Stimulated activated CD4-positive, alpha-beta T cell treated with anti-CD3 and anti-CD28 coated beads, Interleukin-1b, Interleukin-23, amount 100 ng/mL, for 48 hours (primary cell): ENCODE data around the gene ROS1.

ENCODE experiments used
- DNase-seq: peaks from one replicate; pipeline ENCODE4 v3.0.0-alpha.2; 2020

ROS1 gene

GRCh38 chr6:117440706-117441525, 15.2 kb upstream of the ROS1 start:
- no peak for DNase-seq

DNA sequence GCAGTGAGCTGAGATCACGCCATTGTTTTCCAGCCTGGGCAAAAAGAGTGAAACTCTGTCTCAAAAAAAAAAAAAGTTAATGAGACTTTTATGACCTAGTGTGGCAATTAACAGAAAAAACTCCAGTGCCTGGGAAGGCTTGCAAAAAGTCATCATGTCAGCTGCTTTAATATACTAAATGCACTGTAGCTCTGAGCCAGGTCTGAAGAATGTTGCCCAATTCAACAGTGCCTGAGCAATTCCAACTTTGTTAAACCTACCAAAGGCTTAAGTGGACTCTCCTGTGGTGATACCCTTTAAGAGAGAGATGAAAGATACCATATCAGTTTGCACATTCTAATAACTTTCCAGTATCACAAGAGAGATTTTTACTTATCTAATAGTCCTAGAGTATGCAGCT, 6.5 kb upstream of the ROS1 start:
- no peak for DNase-seq

- DNase-seq, result no peak
Measured at GRCh38 chr6:117423754-117424153, 2.0 kb downstream of the ROS1 start.

DNA sequence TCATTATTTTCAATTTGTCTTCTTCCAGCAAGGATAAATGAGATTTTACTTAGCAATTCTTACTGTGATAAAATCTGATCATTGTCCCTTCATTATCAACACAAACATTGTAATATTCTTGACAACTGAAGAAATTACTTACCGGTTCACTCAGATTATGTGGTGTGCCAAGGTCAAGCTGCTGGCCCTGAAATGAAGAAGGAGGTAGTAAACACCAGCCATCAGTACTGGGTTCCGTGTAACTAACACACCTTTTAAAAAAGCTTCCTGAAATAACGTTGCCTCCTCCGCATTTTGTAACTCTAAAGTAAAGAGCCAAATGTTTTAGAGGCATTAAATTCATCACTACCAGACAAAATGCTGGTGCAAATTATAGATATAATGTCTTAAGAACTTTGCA, 7.4 kb downstream of the ROS1 start:
- DNase-seq, result no peak

DNA sequence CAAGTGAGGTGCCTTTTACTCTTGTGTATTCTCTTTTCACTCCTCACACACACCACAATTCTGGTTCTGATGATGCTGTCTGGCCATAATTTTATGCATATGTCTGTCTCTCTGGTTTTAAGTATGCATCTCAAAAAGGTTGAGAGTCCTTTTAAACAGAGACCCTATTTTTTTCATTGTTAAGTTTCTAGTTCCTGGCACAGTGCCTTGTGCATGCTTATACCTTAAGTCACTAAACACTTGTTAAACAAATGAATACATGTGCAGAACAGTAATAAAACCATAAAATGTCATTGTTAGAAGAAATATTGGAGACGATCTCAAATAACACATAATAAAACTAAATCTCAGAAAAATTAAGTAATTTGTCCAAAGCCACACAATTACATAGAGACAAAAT, 7.9 kb downstream of the ROS1 start:
- DNase-seq, result no peak

- no peak for DNase-seq
Measured at GRCh38 chr6:117414770-117415169, 11.0 kb downstream of the ROS1 start.

GRCh38 chr6:117411474-117411873, 14.3 kb downstream of the ROS1 start:
- no peak for DNase-seq

DNA sequence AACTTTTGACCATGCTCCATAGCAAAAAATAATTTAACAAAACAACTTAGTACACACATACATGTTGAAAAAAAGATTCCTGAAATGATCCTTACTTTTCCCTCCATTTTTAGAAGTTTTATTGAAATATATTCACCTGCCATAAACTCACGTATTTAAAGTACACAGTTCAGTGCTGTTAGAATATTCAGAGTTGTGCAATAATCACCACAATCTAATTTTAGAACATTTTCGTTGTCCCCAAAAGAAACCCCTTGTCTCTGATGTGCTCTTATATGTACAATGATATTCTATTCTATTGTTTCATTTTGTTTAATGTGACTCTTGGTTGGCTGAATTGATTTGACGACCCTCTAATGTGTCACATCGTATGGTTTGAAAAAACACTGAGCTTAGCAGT, 15.9 kb downstream of the ROS1 start:
- DNase-seq, result no peak

GRCh38 chr6:117409420-117409819, 16.3 kb downstream of the ROS1 start:
- no peak for DNase-seq

DNA sequence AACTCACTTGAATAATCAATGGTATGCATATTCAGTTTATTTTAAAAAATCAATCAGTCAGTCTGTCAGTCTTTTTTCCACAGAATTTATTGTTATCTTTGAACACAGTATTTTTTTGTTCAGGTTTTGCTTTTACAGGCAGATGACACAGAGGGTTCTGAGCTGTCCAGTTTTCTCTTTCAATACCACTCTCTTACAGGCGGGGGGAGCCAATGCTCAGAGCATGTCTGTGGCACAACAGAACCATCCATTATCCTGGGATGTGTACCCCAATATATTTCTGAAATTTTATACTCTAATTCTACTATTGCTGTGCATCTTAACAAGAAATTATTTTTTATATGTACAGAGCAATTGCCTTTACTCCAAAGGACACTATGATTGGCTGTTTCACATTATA, 21.2 kb downstream of the ROS1 start:
- no peak for DNase-seq

GRCh38 chr6:117401799-117402198, 23.9 kb downstream of the ROS1 start:
- no peak for DNase-seq

DNA sequence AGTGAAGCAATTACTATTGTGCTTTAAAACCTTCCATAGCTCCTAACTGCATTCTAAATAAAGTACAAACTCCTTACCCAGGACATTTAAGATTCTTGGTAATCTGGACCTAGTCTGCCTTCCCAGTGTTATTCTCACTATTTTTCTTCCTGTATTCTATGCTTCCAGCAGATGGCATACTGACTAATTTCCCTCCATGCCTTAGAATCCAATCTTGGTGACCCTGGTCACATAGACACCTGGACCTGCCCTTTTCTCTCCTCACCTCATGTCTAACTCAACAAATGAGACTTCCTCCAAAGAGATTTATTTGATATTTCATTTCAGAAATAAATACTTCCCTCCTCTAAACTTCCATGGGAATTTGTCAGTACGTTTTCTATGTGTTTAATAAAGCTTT, 25.8 kb downstream of the ROS1 start:
- DNase-seq, result no peak

- DNase-seq, result no peak
Measured at GRCh38 chr6:117399126-117399525, 26.6 kb downstream of the ROS1 start.

- DNase-seq, result no peak
Measured at GRCh38 chr6:117397536-117398227, 28.1 kb downstream of the ROS1 start.

GRCh38 chr6:117396228-117396627, 29.5 kb downstream of the ROS1 start:
- DNase-seq, result no peak

GRCh38 chr6:117395164-117395563, 30.6 kb downstream of the ROS1 start:
- no peak for DNase-seq

DNA sequence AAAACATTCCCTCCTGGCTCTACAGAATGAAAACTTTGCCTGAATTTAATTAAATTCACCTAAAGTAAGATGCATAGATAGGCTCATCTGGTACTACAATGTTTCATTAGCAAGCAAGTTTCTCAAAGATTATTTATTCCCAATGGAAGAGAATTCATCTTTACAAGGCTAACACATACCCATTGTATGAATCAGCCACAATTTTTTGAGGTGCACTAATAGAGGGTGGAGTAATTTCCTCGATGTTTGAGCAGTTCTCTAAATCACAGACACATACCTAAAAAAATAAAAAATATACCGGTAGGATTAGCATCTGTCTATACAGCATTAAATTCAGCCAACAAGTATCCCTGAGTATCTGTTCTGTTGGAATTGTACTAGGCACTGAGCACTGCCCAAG, 32.7 kb downstream of the ROS1 start:
- DNase-seq, result no peak

DNA sequence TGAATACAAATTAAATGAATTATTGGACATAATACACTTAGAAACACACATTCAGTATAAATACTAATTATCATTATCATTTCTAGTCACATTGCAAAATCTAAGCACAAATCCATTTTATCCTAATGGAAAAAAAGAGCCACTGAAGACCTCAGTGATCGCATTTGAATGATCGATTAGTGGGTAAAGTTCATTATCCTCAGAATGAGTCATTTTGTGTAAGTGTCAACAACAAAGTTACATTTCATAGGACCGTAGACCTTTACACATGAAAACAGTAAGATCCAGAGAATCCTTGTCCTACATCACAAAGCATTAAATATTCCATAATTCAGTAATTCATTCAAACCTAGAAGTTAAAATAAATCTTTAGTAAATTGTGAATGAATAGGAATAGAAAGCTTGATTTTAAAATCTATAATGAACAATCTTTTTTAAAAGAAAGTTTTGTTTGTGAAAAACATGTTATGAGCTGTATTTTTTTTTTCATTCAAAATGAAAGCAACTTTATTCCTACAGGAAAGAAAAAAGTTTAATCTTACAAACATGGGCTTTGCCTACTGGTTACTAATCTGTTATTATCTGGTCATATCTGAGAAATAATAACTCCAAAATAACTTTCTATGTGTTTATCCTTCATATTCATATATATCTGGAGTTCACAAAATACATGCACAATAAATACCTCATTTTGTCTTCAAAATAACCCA, 33.7 kb downstream of the ROS1 start:
- no peak for DNase-seq

DNA sequence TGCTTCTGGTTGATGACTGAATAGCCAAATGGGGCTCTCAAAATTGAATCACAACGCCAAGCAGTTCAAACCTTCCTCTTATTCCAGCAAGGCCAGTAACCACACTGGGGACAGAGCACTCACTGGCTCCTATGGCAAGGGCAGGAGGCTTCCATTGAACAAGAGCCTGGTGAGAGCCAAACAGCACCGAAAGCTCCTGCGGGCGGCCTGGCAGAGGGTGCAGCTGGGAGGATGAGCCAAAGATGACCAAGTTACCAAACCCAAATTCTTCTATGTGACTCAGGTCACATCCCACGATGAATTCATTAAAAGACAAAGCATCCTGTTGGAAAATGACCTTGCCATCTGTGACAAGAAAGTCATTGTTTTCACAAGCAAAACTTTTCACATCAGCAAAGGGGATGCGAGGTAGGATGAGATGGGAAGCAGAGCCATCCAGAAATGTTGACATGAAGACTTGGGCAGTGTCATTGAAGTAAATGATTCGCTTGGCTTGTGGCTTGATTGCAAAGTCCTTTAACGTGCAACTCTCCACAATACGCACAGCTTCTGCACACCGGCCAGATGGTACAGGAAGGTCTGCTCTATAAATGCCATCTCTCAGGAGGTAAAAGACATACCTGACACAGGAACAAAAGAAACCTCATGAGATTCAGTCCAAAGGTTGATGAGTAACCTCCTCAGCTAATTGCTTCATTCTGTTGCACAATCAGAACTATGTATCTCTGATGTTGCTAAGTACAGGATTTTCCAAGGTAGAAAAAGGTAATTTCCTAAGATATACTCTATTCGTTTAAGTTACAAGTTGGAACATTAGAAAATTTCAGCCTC, 36.3 kb downstream of the ROS1 start:
- DNase-seq, result no peak

DNA sequence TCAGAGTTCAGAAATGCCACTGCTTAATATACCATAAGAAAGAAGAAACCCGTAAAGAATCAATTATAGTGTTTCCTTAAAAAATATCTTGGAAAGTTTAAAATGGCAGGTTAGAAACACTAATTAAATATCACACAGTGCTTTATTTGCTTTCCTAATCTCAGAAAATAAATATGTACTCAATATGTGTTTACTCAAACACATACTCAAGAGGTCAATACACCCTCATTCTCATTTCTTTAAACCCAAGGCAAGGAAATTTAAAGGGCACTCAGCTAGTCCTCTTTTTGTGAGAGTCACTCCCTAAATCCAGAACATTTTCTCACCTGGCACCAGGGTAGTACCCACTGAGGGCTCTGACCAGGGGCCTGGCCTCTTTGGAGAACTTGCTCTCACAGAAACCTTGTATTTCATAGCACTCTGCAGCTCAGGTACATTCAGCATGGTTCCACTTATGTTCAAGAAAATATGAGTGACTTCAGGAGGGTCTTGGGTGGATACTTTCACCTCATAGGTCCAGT, 38.2 kb downstream of the ROS1 start:
- no peak for DNase-seq

DNA sequence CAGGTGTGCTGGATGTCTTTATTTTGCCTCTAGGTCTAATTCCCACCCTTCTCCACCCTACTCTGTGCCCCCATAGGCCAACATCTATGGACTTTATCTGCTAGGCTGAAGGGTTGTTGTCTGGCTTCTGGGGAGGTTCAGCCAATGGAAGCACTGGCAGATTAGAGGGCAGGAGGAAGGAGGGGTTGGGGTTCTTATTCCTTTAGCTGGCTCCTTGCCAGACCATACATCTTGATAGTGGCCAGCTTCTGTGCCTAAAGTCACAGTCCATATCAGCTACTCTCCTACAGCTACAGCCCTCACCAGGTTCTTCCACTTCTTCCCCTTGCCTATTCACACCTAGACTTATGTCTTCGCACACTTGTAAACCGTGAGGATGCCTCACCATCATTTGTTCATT, 41.1 kb downstream of the ROS1 start:
- DNase-seq, result no peak

GRCh38 chr6:117381749-117382148, 44.0 kb downstream of the ROS1 start:
- no peak for DNase-seq

DNA sequence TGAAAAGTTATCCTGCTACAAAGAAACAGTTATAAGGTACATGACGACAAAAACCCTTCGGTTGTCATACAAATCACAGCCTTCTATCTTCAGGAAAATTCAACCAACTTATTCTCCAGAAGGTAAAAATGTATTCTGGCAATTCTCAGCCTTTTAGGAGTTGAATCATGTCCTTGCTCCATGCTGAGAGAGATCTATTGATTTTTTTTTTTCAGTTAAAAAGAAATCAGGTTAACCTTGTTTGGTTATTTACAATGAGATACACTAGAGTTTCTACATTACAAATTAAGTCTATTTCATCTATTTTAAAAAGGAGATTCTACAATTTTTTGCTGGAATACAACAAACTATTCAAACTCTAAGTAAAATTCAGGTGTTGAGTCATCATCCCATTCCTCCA, 45.4 kb downstream of the ROS1 start:
- DNase-seq, result no peak
